ENCODE results near the gene CGB2. TPM values are rescaled to one million over a fixed set of nuclear protein-coding genes. Genes with fewer than 3 reads are reported as not detected.

Gene CGB2
- total and polyA plus RNA-seq, 9 of the 15 experiments (the other 6 are each of a cell fraction or from before 2014, with no cell fraction given): 0.22 TPM; not detected in 8

DNA sequence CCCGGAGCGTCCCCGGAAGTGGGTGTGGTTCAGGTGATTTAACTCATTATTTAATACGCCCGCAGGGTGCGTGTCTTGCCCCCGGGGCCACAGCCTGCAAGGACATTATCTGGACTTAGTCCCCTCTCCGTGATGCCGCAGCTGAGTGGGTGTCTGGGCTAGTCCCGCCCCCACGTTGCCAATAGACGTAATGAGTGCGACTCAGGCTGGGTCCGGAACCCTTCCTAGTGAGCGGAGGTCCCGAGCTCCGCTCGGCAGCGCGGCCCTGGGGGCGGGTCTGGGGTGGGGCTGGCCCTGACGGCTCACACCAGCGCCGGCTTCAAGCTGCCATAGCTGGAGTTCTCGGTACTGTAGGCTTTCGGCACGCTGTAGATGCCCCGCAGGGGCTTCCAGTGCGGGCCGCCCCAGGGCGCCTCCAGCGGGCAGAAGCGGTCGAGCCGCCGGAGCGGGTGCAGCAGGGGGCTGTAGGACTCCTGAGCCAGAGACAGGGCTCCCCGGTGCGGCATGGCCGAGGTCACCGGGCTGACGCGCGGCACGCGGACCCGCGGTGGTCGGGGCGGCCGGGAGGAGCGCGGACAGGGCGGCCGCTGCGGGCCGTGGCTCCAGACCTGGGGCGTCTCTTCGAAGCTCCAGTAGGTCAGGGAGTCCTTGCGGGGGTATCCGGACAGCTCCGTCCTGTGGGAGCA is 13.9 kb upstream of the CGB2 start (continued):
- TF ChIP-seq BHLHE40 (IDR thresholded peaks at IDR 0.05; ENCODE audit: low read length) (no peak), HNRNPUL1 (IDR thresholded peaks at IDR 0.05; ENCODE audit: low read length) (no peak), ZNF561 (CRISPR knock-in tag; conservative IDR thresholded peaks at IDR 0.05) (no peak), JUND (IDR thresholded peaks at IDR 0.05; ENCODE audit: borderline replicate concordance, low read depth, low read length) (no peak), JUND (tag; IDR thresholded peaks at IDR 0.05; ENCODE audit: borderline replicate concordance, low read depth, low read length) (no peak), SIRT6 (IDR thresholded peaks at IDR 0.05; ENCODE audit: low read depth, low read length) (no peak), NFXL1 (CRISPR knock-in tag; IDR thresholded peaks at IDR 0.05) (no peak), MCM3 (IDR thresholded peaks at IDR 0.05) (no peak), NR2F6 (CRISPR knock-in tag; IDR thresholded peaks at IDR 0.05) (no peak), U2AF2 (optimal IDR thresholded peaks at IDR 0.05; ENCODE audit: low read depth, low read length) (no peak), HNRNPLL (IDR thresholded peaks at IDR 0.05; ENCODE audit: low read depth, low read length, poor library complexity, severe bottlenecking) (no peak), KAT8 (IDR thresholded peaks at IDR 0.05; ENCODE audit: low read depth) (no peak), TARDBP (IDR thresholded peaks at IDR 0.05) (no peak), MYC (IDR thresholded peaks at IDR 0.05; ENCODE audit: low read depth, low read length) (no peak; the same call in 1 of the 2 replicates), MYC (CRISPR knock-in tag; IDR thresholded peaks at IDR 0.05; ENCODE audit: borderline replicate concordance, low read depth) (no peak)
- TF ChIP-seq, protein P1, sequence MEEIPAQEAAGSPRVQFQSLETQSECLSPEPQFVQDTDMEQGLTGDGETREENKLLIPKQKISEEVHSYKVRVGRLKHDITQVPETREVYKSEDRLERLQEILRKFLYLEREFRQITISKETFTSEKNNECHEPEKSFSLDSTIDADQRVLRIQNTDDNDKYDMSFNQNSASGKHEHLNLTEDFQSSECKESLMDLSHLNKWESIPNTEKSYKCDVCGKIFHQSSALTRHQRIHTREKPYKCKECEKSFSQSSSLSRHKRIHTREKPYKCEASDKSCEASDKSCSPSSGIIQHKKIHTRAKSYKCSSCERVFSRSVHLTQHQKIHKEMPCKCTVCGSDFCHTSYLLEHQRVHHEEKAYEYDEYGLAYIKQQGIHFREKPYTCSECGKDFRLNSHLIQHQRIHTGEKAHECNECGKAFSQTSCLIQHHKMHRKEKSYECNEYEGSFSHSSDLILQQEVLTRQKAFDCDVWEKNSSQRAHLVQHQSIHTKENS (CRISPR knock-in tag; IDR thresholded peaks at IDR 0.05): no peak
- TF ChIP-seq, protein P2, sequence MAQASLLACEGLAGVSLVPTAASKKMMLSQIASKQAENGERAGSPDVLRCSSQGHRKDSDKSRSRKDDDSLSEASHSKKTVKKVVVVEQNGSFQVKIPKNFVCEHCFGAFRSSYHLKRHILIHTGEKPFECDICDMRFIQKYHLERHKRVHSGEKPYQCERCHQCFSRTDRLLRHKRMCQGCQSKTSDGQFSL (CRISPR knock-in tag; IDR thresholded peaks at IDR 0.05): no peak
- TF ChIP-seq, protein P2 (tag; IDR thresholded peaks at IDR 0.05): no peak
- TF ChIP-seq, protein P3, sequence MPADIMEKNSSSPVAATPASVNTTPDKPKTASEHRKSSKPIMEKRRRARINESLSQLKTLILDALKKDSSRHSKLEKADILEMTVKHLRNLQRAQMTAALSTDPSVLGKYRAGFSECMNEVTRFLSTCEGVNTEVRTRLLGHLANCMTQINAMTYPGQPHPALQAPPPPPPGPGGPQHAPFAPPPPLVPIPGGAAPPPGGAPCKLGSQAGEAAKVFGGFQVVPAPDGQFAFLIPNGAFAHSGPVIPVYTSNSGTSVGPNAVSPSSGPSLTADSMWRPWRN (IDR thresholded peaks at IDR 0.05; ENCODE audit: low read depth): no peak
- TF ChIP-seq, protein P4, sequence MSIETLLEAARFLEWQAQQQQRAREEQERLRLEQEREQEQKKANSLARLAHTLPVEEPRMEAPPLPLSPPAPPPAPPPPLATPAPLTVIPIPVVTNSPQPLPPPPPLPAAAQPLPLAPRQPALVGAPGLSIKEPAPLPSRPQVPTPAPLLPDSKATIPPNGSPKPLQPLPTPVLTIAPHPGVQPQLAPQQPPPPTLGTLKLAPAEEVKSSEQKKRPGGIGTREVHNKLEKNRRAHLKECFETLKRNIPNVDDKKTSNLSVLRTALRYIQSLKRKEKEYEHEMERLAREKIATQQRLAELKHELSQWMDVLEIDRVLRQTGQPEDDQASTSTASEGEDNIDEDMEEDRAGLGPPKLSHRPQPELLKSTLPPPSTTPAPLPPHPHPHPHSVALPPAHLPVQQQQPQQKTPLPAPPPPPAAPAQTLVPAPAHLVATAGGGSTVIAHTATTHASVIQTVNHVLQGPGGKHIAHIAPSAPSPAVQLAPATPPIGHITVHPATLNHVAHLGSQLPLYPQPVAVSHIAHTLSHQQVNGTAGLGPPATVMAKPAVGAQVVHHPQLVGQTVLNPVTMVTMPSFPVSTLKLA (conservative IDR thresholded peaks at IDR 0.05): peak; percentile 20 to 40; a peak in 1 of 4 replicates
- TF ChIP-seq, protein P5, sequence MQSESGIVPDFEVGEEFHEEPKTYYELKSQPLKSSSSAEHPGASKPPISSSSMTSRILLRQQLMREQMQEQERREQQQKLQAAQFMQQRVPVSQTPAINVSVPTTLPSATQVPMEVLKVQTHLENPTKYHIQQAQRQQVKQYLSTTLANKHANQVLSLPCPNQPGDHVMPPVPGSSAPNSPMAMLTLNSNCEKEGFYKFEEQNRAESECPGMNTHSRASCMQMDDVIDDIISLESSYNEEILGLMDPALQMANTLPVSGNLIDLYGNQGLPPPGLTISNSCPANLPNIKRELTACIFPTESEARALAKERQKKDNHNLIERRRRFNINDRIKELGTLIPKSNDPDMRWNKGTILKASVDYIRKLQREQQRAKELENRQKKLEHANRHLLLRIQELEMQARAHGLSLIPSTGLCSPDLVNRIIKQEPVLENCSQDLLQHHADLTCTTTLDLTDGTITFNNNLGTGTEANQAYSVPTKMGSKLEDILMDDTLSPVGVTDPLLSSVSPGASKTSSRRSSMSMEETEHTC (IDR thresholded peaks at IDR 0.05): no peak
- TF ChIP-seq, protein P6, sequence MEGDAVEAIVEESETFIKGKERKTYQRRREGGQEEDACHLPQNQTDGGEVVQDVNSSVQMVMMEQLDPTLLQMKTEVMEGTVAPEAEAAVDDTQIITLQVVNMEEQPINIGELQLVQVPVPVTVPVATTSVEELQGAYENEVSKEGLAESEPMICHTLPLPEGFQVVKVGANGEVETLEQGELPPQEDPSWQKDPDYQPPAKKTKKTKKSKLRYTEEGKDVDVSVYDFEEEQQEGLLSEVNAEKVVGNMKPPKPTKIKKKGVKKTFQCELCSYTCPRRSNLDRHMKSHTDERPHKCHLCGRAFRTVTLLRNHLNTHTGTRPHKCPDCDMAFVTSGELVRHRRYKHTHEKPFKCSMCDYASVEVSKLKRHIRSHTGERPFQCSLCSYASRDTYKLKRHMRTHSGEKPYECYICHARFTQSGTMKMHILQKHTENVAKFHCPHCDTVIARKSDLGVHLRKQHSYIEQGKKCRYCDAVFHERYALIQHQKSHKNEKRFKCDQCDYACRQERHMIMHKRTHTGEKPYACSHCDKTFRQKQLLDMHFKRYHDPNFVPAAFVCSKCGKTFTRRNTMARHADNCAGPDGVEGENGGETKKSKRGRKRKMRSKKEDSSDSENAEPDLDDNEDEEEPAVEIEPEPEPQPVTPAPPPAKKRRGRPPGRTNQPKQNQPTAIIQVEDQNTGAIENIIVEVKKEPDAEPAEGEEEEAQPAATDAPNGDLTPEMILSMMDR (IDR thresholded peaks at IDR 0.05 in 2 of 3, conservative IDR thresholded peaks at IDR 0.05 in 1 of 3; ENCODE audit: insufficient read depth in 2 of 3, low read depth in 1 of 3, low read length in 3 of 3): peak; percentile 51 to 72 (median 58); a peak in 5 of 6 replicates

Measured in K562 (cell line).